Large intestine (tissue), 12 donors: ENCODE data around the gene GAL3ST2. TPM values are rescaled to one million over a fixed set of nuclear protein-coding genes. Genes with fewer than 3 reads are reported as not detected.
"Not testable (repeated sequence)": the region's sequence is repeated elsewhere in the genome, so short reads cannot be mapped to it uniquely, and the experiment has no call there.

Source experiments
- DNase-seq, 2 donors: peaks; one replicate each; pipeline versions ENCODE4 v3.0.0 to v3.0.0-alpha.2; 2013
- H3K27ac ChIP-seq: one replicate; pipeline ENCODE4 v1.5.1; 2013; ENCODE audit warnings: low read length
- H3K27me3 ChIP-seq: 2 replicates; pipeline ENCODE4 v1.6.1; 2013; ENCODE audit warnings: low read length; ENCODE audit not compliant: control insufficient read depth, insufficient read depth
- H3K36me3 ChIP-seq: 2 replicates; pipeline ENCODE4 v1.6.1; 2013; ENCODE audit warnings: low read length; ENCODE audit not compliant: control insufficient read depth, insufficient read depth
- H3K4me1 ChIP-seq: one replicate; pipeline ENCODE4 v1.6.1; 2013; ENCODE audit warnings: low read length; ENCODE audit not compliant: control insufficient read depth, insufficient read depth
- H3K4me3 ChIP-seq: one replicate; pipeline ENCODE4 v1.5.1; 2013; ENCODE audit warnings: low read length
- H3K9me3 ChIP-seq: one replicate; pipeline ENCODE4 v1.6.1; 2013; ENCODE audit warnings: mild to moderate bottlenecking, low read depth, low read length, moderate library complexity; ENCODE audit not compliant: control insufficient read depth
- WGBS: methylation state at CpG from one replicate; pipeline ENCODE4 v1.1.5; 2013; ENCODE audit warnings: low lambda C conversion rate; ENCODE audit not compliant: insufficient coverage; 5-methylcytosine and 5-hydroxymethylcytosine counted together
- long read RNA-seq, 11 donors: transcript quantifications; one replicate each; lab custom pipeline, GENCODE V29; 2026
- polyA plus RNA-seq: library from polyadenylated mRNA; unstranded; fragments of 120-200 nt; gene quantifications from one replicate; pipeline ENCODE4 v1.2.1, GENCODE V29; 2013

GAL3ST2 gene
- 0.31 TPM for polyA plus RNA-seq
- long read RNA-seq, donor 1: 0 reads
- long read RNA-seq, donor 2: 0 reads
- long read RNA-seq, donor 3: 0 reads
- long read RNA-seq, donor 4: 0 reads
- long read RNA-seq, donor 5: 0 reads
- long read RNA-seq, donor 6: 0 reads
- long read RNA-seq, donor 7: 0 reads
- long read RNA-seq, donor 8: 0 reads
- long read RNA-seq, donor 9: 0 reads
- long read RNA-seq, donor 10: 0 reads
- long read RNA-seq, donor 11: 0 reads

GRCh38 chr2:241776336-241777169 is at the start of gene GAL3ST2:
Gene GAL3ST2 (plus strand): TSS chr2:241776822. CDS start chr2:241776956, 134 bp downstream.
- no peaks in the 10 kb centered on the region for H3K9me3 ChIP-seq
- H3K27ac ChIP-seq: no peak within 1 kb of the TSS
- H3K27me3 ChIP-seq: peaks cover 4% of the 10 kb centered on the region
- peaks cover 10% of the 10 kb centered on the region for H3K4me1 ChIP-seq
- no CpG with 5 or more reads among the region's 27 CpGs for WGBS
- H3K36me3 ChIP-seq: no peaks in the 10 kb centered on the region
- no peak for DNase-seq
- H3K4me3 ChIP-seq: no peak within 1 kb of the TSS

DNA sequence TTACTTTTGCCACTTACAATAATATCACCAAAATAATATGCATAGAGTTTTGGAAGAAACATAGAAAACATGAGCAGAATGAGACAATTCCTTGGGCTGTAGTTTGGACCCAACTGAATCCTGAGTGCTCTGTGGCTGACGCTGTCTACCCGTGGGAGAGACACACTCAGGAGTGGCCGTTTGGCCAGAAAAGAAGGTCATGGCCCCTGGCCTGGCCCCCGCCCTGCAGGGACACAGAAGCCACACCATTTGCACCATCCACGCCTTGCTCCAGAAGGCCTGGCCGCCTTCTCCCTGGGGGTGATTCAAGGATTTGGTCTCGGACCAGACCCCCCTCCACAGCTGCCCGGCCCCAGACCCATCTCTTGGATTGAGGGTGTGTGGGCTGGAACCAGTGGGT is 48.6 kb upstream of the GAL3ST2 start:
- H3K9me3 ChIP-seq: peaks cover 26% of the 10 kb centered on the region
- peaks cover 22% of the 10 kb centered on the region for H3K36me3 ChIP-seq
- no peak for DNase-seq
- WGBS: no CpG with 5 or more reads among the region's 8 CpGs
- H3K27ac ChIP-seq: no peak overlapping the region
- H3K4me3 ChIP-seq: no peak overlapping the region
- H3K27me3 ChIP-seq: no peaks in the 10 kb centered on the region
- no peaks in the 10 kb centered on the region for H3K4me1 ChIP-seq

GRCh38 chr2:241728627-241729026 is 48.0 kb upstream of the GAL3ST2 start:
- Histone ChIP-seq H3K9me3 (peaks cover 20% of the 10 kb centered on the region), H3K27ac (no peak overlapping the region), H3K27me3 (no peaks in the 10 kb centered on the region), H3K4me3 (no peak overlapping the region), H3K4me1 (no peaks in the 10 kb centered on the region), H3K36me3 (peaks cover 16% of the 10 kb centered on the region)
- DNase-seq: no peak
- no CpG with 5 or more reads among the region's 19 CpGs for WGBS

DNA sequence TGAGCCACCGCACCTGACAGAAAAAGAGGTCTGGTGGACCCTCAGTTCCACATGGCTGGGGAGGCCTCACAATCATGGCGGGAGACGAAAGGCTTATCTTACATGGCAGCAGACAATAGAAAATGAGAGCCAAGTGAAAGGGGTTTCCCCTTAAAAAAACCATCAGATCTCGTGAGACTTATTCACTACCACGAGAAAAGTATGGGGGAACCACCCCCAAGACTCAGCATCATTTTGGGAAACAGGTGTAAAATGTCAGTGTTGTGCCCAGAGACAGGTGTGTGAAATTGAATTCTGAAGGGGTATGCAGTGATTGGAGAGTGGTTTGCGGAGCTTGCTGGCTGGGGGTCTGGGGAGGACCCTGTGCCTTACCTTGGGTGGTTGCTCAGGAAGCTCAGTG is 46.8 kb upstream of the GAL3ST2 start:
- peaks cover 4% of the 10 kb centered on the region for H3K36me3 ChIP-seq
- H3K9me3 ChIP-seq: peaks cover 7% of the 10 kb centered on the region
- H3K27me3 ChIP-seq: no peaks in the 10 kb centered on the region
- no CpG with 5 or more reads among the region's 6 CpGs for WGBS
- peaks cover 3% of the 10 kb centered on the region for H3K4me1 ChIP-seq
- no peak overlapping the region for H3K4me3 ChIP-seq
- DNase-seq: no peak
- no peak overlapping the region for H3K27ac ChIP-seq

DNA sequence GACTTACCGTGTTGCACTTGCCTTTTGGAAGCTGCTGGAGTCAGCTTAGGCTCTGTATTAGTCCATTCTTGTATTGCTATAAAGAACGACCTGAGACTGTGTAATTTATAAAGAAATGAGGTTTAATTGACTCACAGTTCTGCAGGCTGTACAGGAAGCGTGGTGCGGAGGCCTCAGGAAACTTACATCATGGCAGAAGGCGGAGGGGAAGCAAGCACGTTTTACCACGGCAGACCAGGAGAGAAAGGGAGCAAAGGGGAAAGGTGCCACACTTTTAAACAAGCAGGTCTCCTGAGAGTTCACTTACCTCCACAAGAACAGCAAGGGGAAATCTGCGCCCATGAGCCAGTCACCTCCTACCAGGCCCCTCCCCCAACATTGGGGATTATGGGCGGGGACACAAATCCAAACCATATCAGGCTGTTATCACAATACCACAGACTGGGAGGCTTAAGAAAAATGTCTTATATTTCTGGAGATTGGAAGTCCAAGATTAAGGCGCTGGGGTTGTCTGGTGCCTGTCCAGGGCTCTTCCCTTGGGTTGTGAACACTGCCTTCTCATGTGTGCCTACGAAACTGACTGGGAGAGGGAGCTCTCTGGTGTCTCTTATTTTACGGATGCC is 45.8 kb upstream of the GAL3ST2 start:
- DNase-seq: no peak
- Histone ChIP-seq H3K27me3 (no peaks in the 10 kb centered on the region), H3K4me1 (peaks cover 5% of the 10 kb centered on the region), H3K36me3 (peaks cover 2% of the 10 kb centered on the region), H3K27ac (no peak overlapping the region), H3K9me3 (peaks cover 2% of the 10 kb centered on the region), H3K4me3 (no peak overlapping the region)
- WGBS: no CpG with 5 or more reads among the region's 12 CpGs

GRCh38 chr2:241732513-241733186 is 44.0 kb upstream of the GAL3ST2 start:
- H3K4me1 ChIP-seq, H3K9me3 ChIP-seq, H3K36me3 ChIP-seq, H3K27me3 ChIP-seq, H3K27ac ChIP-seq, H3K4me3 ChIP-seq, DNase-seq: not testable (repeated sequence)
- WGBS: no CpG with 5 or more reads among the region's 26 CpGs

DNA sequence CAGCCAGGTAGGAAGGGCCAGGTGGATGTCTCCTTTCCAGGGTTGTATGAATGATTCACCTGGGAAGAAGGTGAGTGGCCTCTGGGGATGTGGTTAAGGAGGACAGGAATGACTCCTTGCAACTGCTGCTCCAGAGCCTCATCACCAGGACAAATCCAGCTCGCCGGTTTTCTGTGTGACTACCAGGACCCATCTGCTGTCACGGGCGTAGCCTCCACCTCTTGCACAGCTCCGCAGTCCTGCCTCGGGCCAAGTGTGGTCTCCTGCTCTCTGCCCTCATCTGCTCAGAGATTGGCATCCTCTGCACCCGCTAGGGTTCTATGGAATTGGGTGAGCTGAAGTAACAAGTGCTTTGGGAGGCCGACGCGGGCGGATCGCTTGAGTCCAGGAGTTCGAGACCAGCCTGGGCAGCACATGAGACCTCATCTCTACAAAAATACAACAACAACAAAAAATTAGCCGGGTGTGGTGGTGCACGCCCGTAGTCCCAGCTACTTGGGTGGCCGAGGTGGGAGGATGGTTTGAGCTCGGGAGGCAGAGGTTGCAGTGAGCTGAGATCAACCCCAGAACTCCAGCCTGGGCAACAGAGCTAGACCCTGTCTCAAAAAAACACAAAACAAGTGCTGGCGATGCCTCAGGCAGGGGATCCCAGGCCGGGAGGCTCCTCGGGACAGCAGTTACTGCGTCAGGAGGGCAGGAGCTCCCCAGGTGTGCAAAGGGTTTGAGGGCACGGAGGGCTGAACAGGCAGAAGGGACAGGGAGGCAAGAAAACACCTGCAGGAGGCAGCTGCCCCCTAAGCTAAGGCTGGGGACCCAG is 43.0 kb upstream of the GAL3ST2 start:
- H3K27ac ChIP-seq: no peak overlapping the region
- WGBS: no CpG with 5 or more reads among the region's 23 CpGs
- H3K9me3 ChIP-seq: no peaks in the 10 kb centered on the region
- H3K36me3 ChIP-seq: peaks cover 3% of the 10 kb centered on the region
- peaks cover 5% of the 10 kb centered on the region for H3K4me1 ChIP-seq
- H3K27me3 ChIP-seq: no peaks in the 10 kb centered on the region
- H3K4me3 ChIP-seq: peak overlapping the region; percentile 35
- no peak for DNase-seq

GRCh38 chr2:241734208-241734466 is 42.5 kb upstream of the GAL3ST2 start:
- no peaks in the 10 kb centered on the region for H3K9me3 ChIP-seq
- peak overlapping the region; percentile 35 for H3K4me3 ChIP-seq
- WGBS: no CpG with 5 or more reads among the region's 25 CpGs
- DNase-seq: no peak
- peaks cover 3% of the 10 kb centered on the region for H3K36me3 ChIP-seq
- peaks cover 5% of the 10 kb centered on the region for H3K4me1 ChIP-seq
- H3K27me3 ChIP-seq: no peaks in the 10 kb centered on the region
- H3K27ac ChIP-seq: peak overlapping the region; percentile 31

DNA sequence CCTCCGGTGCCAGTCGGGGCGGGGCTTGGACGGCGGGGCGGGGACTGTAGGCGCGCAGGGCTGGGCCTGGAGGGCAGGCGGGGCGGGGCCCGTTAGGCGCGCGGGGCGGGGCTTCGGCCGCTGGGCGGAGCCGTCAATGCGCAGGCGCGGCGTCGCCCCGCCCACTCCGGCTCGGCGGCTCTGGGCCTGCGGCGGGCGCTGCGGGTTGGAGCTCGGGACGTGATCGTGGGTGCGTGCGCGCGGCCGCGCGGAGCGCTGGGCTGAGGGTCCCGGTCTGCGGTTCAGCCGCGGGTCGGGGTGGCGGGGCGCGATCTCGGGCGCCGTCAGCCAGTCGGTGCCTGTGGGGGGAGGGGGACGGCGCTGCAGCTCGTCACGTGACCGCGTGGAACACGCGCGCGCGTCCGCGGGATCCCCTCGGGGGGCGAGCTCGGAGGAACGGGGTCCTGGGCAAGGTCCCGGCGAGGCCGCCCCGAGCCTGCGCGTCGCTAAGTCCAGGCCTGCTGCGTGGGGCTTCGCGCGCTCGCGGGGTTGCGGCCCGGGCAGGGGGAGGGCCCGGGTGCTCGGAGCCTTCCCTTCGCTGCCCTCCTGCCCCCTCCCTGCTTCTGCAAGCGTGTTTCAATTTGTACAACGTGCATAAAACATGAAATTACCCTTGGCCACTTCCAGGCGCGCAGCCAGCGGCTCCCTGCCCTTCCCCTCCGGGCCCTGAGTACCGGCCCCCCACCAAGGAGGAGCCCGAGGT is 42.0 kb upstream of the GAL3ST2 start, which contains the start of gene D2HGDH:
Gene D2HGDH (plus strand): TSS at position 164 of the 742 bp plus-strand sequence. CDS start 595 bp downstream, outside the sequence.
- H3K27ac ChIP-seq: peak within 1 kb of the TSS; percentile 79
- WGBS: no CpG with 5 or more reads among the region's 98 CpGs
- peaks cover 5% of the 10 kb centered on the region for H3K4me1 ChIP-seq
- peak within 1 kb of the TSS; percentile 75 for H3K4me3 ChIP-seq
- no peaks in the 10 kb centered on the region for H3K27me3 ChIP-seq
- peak; percentile 84 to 87 for DNase-seq
- H3K9me3 ChIP-seq: no peaks in the 10 kb centered on the region
- peaks cover 3% of the 10 kb centered on the region for H3K36me3 ChIP-seq
